Esophagus squamous epithelium (tissue), 4 donors: ENCODE results near the gene PRKCD.

Source experiments
- POLR2A ChIP-seq, 4 donors: fragments of 450-650 bp; IDR thresholded peaks; one replicate each; pipeline ENCODE4 v1.6.1; 2017; ENCODE audit warnings: antibody characterized with exemption in 4 of 4, mild to moderate bottlenecking in 4 of 4, moderate library complexity in 3 of 4
- TF ChIP-seq, protein P1 (sequence below), 6 experiments: fragments of 450-650 bp in 4 of 6; fragments of 200-600 bp in 2 of 6; sonication (generic) in 2 of 6; IDR thresholded peaks; one replicate each; pipeline ENCODE4 v1.5.1; 2016 to 2019; ENCODE audit warnings: antibody characterized with exemption in 6 of 6, mild to moderate bottlenecking in 4 of 6, moderate library complexity in 4 of 6

GRCh38 chr3:53175613-53176540, 14.9 kb downstream of the PRKCD start:
- TF ChIP-seq, protein P1, sequence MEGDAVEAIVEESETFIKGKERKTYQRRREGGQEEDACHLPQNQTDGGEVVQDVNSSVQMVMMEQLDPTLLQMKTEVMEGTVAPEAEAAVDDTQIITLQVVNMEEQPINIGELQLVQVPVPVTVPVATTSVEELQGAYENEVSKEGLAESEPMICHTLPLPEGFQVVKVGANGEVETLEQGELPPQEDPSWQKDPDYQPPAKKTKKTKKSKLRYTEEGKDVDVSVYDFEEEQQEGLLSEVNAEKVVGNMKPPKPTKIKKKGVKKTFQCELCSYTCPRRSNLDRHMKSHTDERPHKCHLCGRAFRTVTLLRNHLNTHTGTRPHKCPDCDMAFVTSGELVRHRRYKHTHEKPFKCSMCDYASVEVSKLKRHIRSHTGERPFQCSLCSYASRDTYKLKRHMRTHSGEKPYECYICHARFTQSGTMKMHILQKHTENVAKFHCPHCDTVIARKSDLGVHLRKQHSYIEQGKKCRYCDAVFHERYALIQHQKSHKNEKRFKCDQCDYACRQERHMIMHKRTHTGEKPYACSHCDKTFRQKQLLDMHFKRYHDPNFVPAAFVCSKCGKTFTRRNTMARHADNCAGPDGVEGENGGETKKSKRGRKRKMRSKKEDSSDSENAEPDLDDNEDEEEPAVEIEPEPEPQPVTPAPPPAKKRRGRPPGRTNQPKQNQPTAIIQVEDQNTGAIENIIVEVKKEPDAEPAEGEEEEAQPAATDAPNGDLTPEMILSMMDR (IDR thresholded peaks at IDR 0.05) = no peak
- TF ChIP-seq POLR2A (IDR thresholded peaks at IDR 0.05) = no peak
